Memory B cell (primary cell): Measurements from ENCODE around the gene CACNA2D3.

Experiments used
- ATAC-seq: fragments of 150-1000 bp; cut with Tn5 transposase; 2 replicates; pipeline ENCODE4 v1.10.0; 2021; ENCODE audit warnings: low read depth, mild to moderate bottlenecking, moderate library complexity
- DNase-seq, 2 donors: peaks; one replicate each; pipeline ENCODE4 v3.0.0; 2022; ENCODE audit warnings: low spot score in 2 of 2
- H3K27ac Mint-ChIP-seq: one replicate; pipeline ENCODE4 v1.8.0; 2022; ENCODE audit warnings: mild to moderate bottlenecking, moderate library complexity, mixed read lengths
- H3K27me3 Mint-ChIP-seq: one replicate; pipeline ENCODE4 v1.8.0; 2022; ENCODE audit warnings: mixed read lengths
- H3K36me3 Mint-ChIP-seq: one replicate; pipeline ENCODE4 v1.8.0; 2022; ENCODE audit warnings: mild to moderate bottlenecking, mixed read lengths
- H3K4me1 Mint-ChIP-seq: one replicate; pipeline ENCODE4 v1.8.0; 2022; ENCODE audit warnings: mixed read lengths
- H3K4me3 Mint-ChIP-seq: one replicate; pipeline ENCODE4 v1.8.0; 2022; ENCODE audit warnings: mild to moderate bottlenecking, moderate library complexity, mixed read lengths
- H3K9me3 Mint-ChIP-seq: one replicate; pipeline ENCODE4 v1.8.0; 2022; ENCODE audit warnings: mixed read lengths

The CACNA2D3 gene

DNA sequence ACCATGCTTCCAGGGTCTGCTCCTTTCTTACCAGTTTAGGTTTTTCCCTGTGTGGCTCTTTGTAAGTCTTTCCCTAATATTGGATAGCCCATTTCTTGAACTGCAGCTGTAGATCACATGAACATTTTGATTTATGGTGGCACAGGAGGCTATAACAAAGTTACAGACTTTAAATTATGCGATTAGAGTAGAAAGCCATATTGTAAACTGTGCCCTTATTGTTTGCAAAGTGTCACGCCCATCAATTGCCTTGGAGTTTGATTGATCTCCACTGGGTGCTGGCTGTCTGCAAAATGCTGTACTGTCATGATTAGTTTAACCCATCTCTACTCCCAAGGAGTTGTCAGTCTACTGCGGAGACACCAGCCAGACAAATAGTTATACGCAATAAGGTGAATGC lies 110.3 kb downstream of the CACNA2D3 start:
- Mint-ChIP-seq H3K9me3 (peaks cover 3% of the 10 kb centered on the region), H3K27me3 (peaks cover 2% of the 10 kb centered on the region), H3K4me3 (no peak overlapping the region)

DNA sequence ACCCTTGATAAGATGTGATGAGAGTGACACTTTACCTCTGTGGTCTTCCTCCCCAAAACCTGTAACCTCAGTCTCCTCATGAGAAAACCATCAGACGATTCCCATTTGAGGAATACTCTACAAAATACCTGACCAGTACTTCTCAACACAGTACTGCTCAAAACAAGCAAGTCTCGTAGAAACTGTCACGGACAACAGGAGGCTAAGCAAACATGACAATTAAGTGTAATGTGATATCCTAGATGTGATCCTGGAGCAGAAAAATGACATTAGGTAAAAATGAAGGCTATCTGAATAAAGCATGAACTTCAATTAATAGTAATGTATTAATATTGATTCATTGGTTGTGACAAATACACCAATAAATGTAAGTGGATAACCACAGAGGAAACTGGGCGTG lies 113.6 kb downstream of the CACNA2D3 start:
- Mint-ChIP-seq H3K36me3 (no peaks in the 10 kb centered on the region), H3K9me3 (peaks cover 3% of the 10 kb centered on the region), H3K4me3 (no peak overlapping the region), H3K27me3 (peaks cover under 1% of the 10 kb centered on the region), H3K4me1 (no peaks in the 10 kb centered on the region), H3K27ac (no peak overlapping the region)
- ATAC-seq (no peak), DNase-seq (no peak)

More for the DNA sequence above, 110.3 kb downstream of the CACNA2D3 start:
- ATAC-seq (no peak), DNase-seq (no peak)
- no peaks in the 10 kb centered on the region for H3K4me1 Mint-ChIP-seq
- H3K27ac Mint-ChIP-seq, result no peak overlapping the region
- H3K36me3 Mint-ChIP-seq, result no peaks in the 10 kb centered on the region

DNA sequence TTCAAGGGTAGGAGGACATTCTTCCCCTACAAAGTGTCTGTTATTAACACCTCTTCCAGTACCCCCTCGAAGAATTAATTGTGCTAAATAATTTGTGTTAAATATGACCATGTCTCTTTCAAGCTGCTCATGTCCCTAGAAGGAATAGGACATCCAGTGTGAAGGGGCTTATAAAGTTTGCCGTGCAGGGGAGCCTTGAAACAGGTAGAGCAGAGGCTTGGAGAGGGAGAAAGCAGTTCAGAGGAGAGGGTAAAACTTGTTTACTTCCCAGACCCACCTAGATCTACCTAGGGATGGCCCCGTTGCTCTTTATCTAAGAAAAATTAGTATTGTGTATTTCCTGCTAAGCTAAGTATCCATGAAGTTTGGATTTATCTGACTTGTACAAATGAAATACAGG lies 114.8 kb downstream of the CACNA2D3 start:
- H3K4me3 Mint-ChIP-seq, result no peak overlapping the region
- no peak overlapping the region for H3K27ac Mint-ChIP-seq

DNA sequence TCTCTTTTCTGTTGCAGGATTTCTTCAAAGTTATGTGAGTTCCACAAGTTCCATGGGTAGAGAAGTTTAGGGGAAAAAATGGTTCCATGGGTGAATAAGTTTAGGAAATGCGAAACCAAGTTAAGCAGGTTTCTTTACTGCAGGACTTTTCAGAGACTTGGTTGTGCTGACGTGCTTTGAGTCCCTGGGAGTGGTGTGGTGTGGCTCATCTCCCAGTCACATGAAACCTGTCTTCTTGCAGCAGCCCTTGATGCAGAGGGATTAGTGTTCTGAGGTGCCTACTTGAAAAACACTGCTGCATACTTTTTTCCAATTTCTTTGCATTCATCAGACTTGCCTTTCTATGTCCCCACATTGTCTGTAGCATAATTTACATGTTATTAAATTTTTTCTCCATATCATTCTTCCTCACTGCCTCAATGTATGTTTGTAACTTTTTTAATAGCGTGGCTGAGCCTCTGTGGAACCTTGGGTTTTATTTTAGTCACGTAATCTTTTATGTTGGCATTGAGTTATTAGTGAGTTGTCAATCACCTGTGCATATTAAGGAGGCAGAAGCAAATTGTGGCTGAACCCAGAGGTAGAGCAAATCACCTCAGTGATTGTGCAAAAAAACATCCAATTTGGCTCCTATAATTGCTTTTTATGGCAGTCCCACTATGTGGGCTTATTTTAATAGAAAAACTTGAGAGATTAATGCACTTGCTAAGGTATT lies 115.6 kb downstream of the CACNA2D3 start:
- no peak overlapping the region for H3K27ac Mint-ChIP-seq
- no peak overlapping the region for H3K4me3 Mint-ChIP-seq
- peaks cover 3% of the 10 kb centered on the region for H3K9me3 Mint-ChIP-seq
- no peaks in the 10 kb centered on the region for H3K36me3 Mint-ChIP-seq
- DNase-seq (no peak), ATAC-seq (no peak)
- no peaks in the 10 kb centered on the region for H3K27me3 Mint-ChIP-seq
- H3K4me1 Mint-ChIP-seq, result no peaks in the 10 kb centered on the region

More for the DNA sequence above, 114.8 kb downstream of the CACNA2D3 start:
- DNase-seq (no peak), ATAC-seq (no peak)
- Mint-ChIP-seq H3K27me3 (no peaks in the 10 kb centered on the region), H3K4me1 (no peaks in the 10 kb centered on the region), H3K9me3 (peaks cover 3% of the 10 kb centered on the region), H3K36me3 (no peaks in the 10 kb centered on the region)

DNA sequence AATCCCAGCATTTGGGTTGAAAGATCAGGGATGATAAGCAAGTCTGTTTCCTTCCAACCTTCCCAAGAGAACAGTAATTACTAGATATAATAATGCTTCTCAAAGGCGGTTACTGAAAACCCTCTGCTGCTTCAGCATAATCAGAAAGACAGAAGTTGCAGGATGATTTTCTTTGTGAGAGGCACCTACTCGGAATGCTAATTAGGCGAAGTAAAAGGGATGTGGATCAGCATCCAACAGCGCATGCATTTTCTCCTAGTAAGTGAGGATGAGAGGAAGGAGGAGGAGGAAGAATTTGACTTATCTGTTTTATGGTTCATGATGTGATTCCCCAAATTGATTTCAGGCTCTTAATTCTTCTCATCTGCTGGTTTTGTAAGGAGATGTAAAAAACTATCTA lies 118.0 kb downstream of the CACNA2D3 start:
- no peaks in the 10 kb centered on the region for H3K4me1 Mint-ChIP-seq
- H3K27me3 Mint-ChIP-seq, result no peaks in the 10 kb centered on the region
- H3K36me3 Mint-ChIP-seq, result no peaks in the 10 kb centered on the region

DNA sequence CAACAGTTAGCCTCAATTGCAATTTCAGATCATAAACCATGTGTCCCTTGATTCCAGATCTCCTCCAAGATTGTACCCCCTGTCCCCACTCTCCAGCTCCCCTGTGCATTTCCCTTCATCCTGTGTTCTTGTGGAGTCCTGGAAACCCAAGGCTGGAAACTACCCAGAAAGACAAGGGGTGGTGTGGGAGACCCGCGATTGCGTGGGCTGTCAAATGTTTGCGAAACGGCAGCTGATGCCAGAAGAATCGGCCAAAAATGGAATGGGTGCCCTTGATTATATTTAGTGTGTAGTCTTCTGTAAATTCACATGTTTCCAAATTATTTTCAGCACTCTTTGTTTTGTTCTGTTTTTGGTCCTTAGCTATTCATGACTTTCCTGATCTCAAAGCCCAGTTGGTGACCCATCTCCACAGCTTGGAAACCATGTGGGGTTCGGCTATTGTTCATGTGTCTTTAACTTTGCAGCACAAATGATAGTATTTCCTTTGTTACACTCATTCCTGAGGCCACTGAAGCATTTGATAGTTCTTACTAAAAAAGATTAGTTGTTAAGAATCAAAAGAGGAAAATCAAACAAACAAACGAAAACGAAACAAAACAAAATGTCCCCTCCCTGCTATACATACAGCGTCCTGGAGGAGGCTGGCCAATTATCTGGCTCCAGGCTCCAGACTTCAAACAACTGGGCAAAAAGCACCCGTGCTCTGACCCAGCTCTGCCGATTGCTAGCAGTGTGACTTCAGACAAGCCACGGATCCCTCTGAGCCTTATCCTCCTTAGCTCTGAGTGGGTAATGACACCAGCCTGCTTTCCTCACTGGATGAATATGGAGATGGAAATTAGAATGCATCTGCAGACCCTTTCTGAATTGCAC lies 120.9 kb downstream of the CACNA2D3 start:
- Mint-ChIP-seq H3K9me3 (peaks cover 9% of the 10 kb centered on the region), H3K4me1 (no peaks in the 10 kb centered on the region), H3K27ac (no peak overlapping the region), H3K27me3 (no peaks in the 10 kb centered on the region), H3K36me3 (no peaks in the 10 kb centered on the region), H3K4me3 (no peak overlapping the region)
- DNase-seq, result no peak
- no peak for ATAC-seq

More for the DNA sequence above, 118.0 kb downstream of the CACNA2D3 start:
- H3K9me3 Mint-ChIP-seq, result no peaks in the 10 kb centered on the region
- H3K4me3 Mint-ChIP-seq, result no peak overlapping the region
- ATAC-seq (no peak), DNase-seq (no peak)
- H3K27ac Mint-ChIP-seq, result no peak overlapping the region

DNA sequence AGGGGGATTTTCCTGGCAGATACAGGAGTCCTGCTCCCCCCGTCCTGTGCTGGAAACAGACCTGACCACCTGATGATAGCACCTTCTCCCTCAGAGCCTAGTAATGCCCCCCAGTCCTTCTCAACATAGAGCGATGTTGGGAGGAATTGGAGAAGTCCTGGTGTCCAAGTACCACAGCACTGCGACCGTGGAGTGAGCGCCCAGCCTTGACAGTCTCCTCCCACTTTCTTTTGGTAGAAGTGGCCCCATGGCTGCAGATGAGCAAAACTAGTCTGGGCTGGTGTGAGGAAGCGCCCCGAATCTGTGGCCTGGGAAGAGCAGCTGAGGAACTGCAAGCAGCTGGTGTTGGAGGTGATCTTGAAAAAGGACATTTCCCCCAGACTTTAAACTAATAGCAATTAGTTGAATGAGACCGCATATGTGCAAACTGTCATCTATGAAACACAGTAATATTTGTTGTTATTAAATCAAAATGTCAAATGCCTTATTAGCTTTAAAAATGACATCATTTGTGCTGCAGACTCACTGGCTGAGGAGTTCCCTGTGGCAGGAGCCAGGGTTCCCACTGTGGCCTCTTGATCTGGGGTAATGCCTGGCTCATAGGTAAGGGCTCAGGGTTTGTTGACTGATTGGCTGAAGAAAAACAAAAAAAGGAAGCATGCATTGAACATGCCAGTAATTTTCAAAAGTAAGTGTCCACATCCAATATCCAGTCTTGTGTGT lies 121.8 kb downstream of the CACNA2D3 start:
- Mint-ChIP-seq H3K4me3 (no peak overlapping the region), H3K4me1 (no peaks in the 10 kb centered on the region), H3K36me3 (no peaks in the 10 kb centered on the region), H3K9me3 (peaks cover 9% of the 10 kb centered on the region), H3K27me3 (no peaks in the 10 kb centered on the region), H3K27ac (no peak overlapping the region)
- ATAC-seq (no peak), DNase-seq (no peak)

DNA sequence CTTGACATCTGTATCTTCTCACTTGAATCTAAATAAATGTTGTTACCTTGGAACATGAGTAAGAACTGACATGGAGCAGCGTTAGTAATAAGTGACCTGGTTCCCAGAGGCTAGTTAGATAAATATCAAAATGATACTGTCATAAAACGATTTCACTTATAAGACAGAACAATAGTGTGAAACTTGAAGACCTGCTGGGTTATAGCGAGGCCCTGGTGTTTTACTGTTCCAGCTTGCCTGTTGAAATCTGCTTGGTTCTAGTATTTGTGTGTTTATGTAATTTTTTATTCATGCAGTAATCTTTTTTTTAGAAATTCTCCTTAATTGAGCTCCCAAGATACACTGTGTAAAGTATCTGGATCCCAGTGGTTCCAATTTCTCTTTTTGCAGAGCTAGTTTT lies 129.4 kb downstream of the CACNA2D3 start:
- DNase-seq (no peak), ATAC-seq (no peak)
- no peaks in the 10 kb centered on the region for H3K4me1 Mint-ChIP-seq
- no peak overlapping the region for H3K27ac Mint-ChIP-seq
- H3K9me3 Mint-ChIP-seq, result peaks cover 6% of the 10 kb centered on the region
- H3K27me3 Mint-ChIP-seq, result no peaks in the 10 kb centered on the region
- H3K4me3 Mint-ChIP-seq, result no peak overlapping the region
- H3K36me3 Mint-ChIP-seq, result no peaks in the 10 kb centered on the region

DNA sequence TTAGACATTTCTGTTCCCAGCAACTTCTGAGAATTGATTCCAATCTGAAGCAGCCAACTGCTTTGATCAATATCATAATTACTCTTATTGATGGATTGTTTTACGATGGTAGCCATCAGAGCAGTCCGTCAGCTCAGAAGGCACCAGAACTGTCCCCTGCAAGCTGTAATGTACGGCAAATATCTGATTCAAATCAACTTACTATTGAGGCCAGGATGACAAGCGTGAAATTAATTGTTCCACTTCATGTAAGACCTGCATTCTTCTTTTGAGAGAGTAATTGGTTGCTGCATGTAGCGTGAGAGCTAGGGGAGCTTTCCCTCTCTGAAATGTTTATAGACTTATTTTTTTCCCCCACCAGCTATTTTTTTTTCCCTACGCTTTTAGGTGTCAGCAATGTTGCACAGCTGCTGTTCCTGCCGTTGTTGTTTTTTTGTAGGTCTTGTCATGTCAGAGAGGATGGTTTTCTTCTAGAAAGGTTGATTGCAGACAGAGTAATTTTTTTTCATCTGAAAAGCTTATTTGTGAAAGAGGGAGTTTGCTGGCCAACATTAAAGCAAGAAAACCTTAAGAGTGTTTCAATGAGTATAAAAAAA lies 134.9 kb downstream of the CACNA2D3 start:
- ATAC-seq, result no peak
- Mint-ChIP-seq H3K27ac (no peak overlapping the region), H3K9me3 (no peaks in the 10 kb centered on the region), H3K4me3 (no peak overlapping the region), H3K36me3 (no peaks in the 10 kb centered on the region), H3K27me3 (peaks cover 8% of the 10 kb centered on the region), H3K4me1 (no peaks in the 10 kb centered on the region)
- no peak for DNase-seq

DNA sequence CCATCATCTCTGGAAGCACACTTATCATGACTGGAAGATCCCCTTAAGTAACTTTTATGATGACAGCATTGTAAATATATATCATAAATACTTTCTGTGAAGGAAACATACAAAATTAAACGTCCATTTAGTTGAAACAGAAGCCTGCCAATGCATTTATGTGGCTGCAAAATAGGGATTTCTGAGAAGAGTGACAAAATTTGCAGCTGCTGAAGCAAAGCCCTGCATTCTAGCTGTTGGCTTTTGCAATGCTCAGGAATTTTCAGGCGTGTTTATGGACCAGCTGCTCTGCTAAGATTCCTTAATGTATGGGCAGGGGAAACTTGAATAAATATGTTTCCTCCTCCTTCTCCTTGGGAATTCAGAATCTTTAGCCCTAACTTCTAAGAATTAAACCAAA lies 137.3 kb downstream of the CACNA2D3 start:
- no peak for ATAC-seq
- DNase-seq, result no peak
- H3K9me3 Mint-ChIP-seq, result no peaks in the 10 kb centered on the region
- H3K4me3 Mint-ChIP-seq, result no peak overlapping the region
- no peaks in the 10 kb centered on the region for H3K36me3 Mint-ChIP-seq
- H3K4me1 Mint-ChIP-seq, result no peaks in the 10 kb centered on the region
- no peak overlapping the region for H3K27ac Mint-ChIP-seq
- peaks cover 10% of the 10 kb centered on the region for H3K27me3 Mint-ChIP-seq

DNA sequence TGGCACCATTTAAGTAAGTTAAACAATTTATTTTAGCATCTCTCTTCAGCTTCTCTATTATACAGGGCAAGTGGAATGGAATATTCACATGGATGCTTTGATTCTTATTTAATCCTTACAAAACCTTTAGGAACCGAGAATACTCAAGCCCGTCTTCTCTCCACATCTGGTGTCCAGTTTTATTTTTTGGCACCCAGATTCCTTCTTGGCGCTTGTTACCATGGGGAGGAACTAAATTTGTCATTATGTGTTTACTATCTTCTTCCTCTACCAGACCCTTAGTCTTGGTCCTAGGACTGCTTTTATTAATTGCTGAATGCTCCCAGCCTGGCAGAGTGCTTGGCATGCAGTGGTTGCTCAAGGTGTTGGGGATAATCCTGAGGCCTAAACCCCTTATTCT lies 138.8 kb downstream of the CACNA2D3 start:
- Mint-ChIP-seq H3K27me3 (peaks cover 10% of the 10 kb centered on the region), H3K4me1 (no peaks in the 10 kb centered on the region), H3K36me3 (no peaks in the 10 kb centered on the region), H3K9me3 (no peaks in the 10 kb centered on the region), H3K4me3 (no peak overlapping the region), H3K27ac (no peak overlapping the region)
- DNase-seq (no peak), ATAC-seq (no peak)

DNA sequence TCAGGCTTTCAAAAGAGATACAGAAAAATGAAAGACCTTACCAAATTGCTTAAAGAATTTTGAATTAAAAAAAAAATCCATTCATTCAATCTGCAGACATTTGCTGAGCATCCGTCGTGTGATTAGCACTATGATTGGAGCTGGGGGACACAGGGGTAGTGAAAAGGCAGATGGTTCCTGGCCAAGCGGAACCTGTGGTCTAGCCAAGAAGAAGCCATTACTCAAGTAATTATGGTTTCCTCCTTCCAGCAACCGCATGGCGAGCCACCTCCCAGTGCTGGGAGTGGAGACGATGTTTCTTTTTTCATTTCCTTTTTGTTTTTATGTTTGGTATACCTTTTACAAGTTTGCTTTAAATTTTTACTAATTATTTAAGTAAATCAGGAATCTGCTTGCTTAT lies 140.2 kb downstream of the CACNA2D3 start:
- ATAC-seq, result no peak
- Mint-ChIP-seq H3K36me3 (no peaks in the 10 kb centered on the region), H3K4me3 (no peak overlapping the region), H3K9me3 (no peaks in the 10 kb centered on the region), H3K27me3 (peaks cover 10% of the 10 kb centered on the region), H3K27ac (no peak overlapping the region), H3K4me1 (no peaks in the 10 kb centered on the region)
- DNase-seq, result no peak

DNA sequence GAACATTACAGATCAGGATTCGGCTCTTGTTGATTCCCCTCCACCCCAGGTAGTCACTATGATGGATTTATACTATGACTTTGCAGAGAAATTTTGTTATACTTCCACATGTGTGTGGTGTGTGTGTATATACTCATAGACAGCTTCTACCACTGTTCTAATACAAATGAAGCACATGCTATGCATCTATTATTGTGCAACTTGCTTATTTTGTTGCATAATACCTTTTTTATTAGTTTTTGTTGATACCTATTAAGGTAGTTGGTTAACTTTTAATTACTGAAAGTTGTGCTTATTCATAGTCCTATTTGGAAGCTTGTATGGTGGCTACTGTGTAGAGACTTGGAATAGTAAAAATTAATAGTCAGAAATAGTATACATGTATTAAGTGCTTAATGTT lies 140.6 kb downstream of the CACNA2D3 start:
- peaks cover 10% of the 10 kb centered on the region for H3K27me3 Mint-ChIP-seq

DNA sequence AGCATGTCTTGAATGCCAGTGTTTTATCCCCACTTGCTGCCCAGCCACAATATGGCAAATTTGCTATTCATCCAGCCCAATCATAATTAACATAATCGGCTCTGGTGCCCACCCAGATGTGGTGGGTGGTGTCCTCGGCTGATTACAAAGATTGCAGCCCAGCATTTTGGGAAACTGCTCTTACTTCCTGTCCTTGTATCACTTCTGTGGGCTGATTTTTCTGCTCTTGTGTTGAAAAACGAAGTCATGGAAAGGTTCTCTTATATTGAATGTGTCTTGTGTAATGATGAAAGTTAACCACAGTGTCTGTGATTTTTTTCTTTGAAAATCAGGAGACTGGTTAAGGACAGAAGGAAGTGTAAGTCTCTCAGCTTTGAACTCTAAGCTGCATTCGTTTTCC lies 141.7 kb downstream of the CACNA2D3 start:
- no peaks in the 10 kb centered on the region for H3K4me1 Mint-ChIP-seq
- ATAC-seq, result no peak
- no peak for DNase-seq
- no peak overlapping the region for H3K4me3 Mint-ChIP-seq
- H3K36me3 Mint-ChIP-seq, result no peaks in the 10 kb centered on the region
- H3K27me3 Mint-ChIP-seq, result peaks cover 8% of the 10 kb centered on the region
- no peak overlapping the region for H3K27ac Mint-ChIP-seq
- no peaks in the 10 kb centered on the region for H3K9me3 Mint-ChIP-seq

More for the DNA sequence above, 140.6 kb downstream of the CACNA2D3 start:
- ATAC-seq, result no peak
- H3K27ac Mint-ChIP-seq, result no peak overlapping the region
- H3K4me3 Mint-ChIP-seq, result no peak overlapping the region
- no peak for DNase-seq
- no peaks in the 10 kb centered on the region for H3K36me3 Mint-ChIP-seq
- no peaks in the 10 kb centered on the region for H3K4me1 Mint-ChIP-seq
- H3K9me3 Mint-ChIP-seq, result no peaks in the 10 kb centered on the region
